Lung microvascular endothelial cell (primary cell): ENCODE data around the gene OR7G2. TPM values are rescaled to one million over a fixed set of nuclear protein-coding genes. Genes with fewer than 3 reads are reported as not detected.
"Not testable (repeated sequence)": the region's sequence is repeated elsewhere in the genome, so short reads cannot be mapped to it uniquely, and the experiment has no call there.

Experiments used
- DNase-seq, 2 donors: peaks; one replicate each; pipeline versions ENCODE4 v3.0.0 to v3.0.0-alpha.2; 2010; ENCODE audit warnings: low read depth in 2 of 2
- total RNA-seq: library from RNA; depleted of rRNA; stranded (reverse); fragments of >200 nt; gene quantifications from 2 replicates; pipeline ENCODE4 v1.2.1, GENCODE V29; 2014

OR7G2 gene
- total RNA-seq, 1 donor from 2014 or later: not detected

GRCh38 chr19:9075064-9075949, 32.0 kb downstream of the OR7G2 start:
- DNase-seq: peak; percentile 17 to 98

- DNase-seq: no peak
Observed at GRCh38 chr19:9073806-9074205, 33.5 kb downstream of the OR7G2 start.

GRCh38 chr19:9071720-9072119, 35.6 kb downstream of the OR7G2 start:
- not testable (repeated sequence) for DNase-seq

- DNase-seq: no peak
Observed at GRCh38 chr19:9070066-9070465, 37.2 kb downstream of the OR7G2 start.

- DNase-seq: no peak
Observed at GRCh38 chr19:9065457-9066014, 41.7 kb downstream of the OR7G2 start.

- DNase-seq: no peak
Observed at GRCh38 chr19:9061879-9062278, 45.4 kb downstream of the OR7G2 start.

GRCh38 chr19:9060564-9061340, 46.5 kb downstream of the OR7G2 start:
- DNase-seq: no peak

GRCh38 chr19:9058905-9059667, 48.2 kb downstream of the OR7G2 start:
- DNase-seq: no peak

GRCh38 chr19:9057505-9058258, 49.6 kb downstream of the OR7G2 start:
- no peak for DNase-seq

- not testable (repeated sequence) for DNase-seq
Observed at GRCh38 chr19:9056131-9056530, 51.1 kb downstream of the OR7G2 start.

- no peak for DNase-seq
Observed at GRCh38 chr19:9054765-9055164, 52.5 kb downstream of the OR7G2 start.

- no peak for DNase-seq
Observed at GRCh38 chr19:9054207-9054606, 53.1 kb downstream of the OR7G2 start.

GRCh38 chr19:9053674-9054073, 53.6 kb downstream of the OR7G2 start:
- DNase-seq: not testable (repeated sequence)

GRCh38 chr19:9052894-9053293, 54.4 kb downstream of the OR7G2 start:
- no peak for DNase-seq

Other genes with a start within 250 kb of the OR7G2 start
- gene MUC16, start 97.1 kb downstream of the OR7G2 start, total RNA-seq: under 0.01 TPM in 1 of 2 replicates, not detected in the other
- gene OR1M1, start 20.4 kb downstream of the OR7G2 start, total RNA-seq: not detected in 2 replicates
- not detected in 2 replicates for gene OR7G1, start 8.3 kb upstream of the OR7G2 start, total RNA-seq
- gene OR7G3, start 19.5 kb upstream of the OR7G2 start, total RNA-seq: not detected in 2 replicates
- 7.4 and 12.3 TPM in 2 replicates for gene ZNF317, start 32.9 kb upstream of the OR7G2 start, total RNA-seq
- under 0.01 TPM in 1 of 2 replicates, not detected in the other for gene OR7D2, start 71.5 kb upstream of the OR7G2 start, total RNA-seq
- not detected in 2 replicates for gene OR7D4, start 112.1 kb upstream of the OR7G2 start, total RNA-seq
- not detected in 2 replicates for gene OR7E24, start 143.5 kb upstream of the OR7G2 start, total RNA-seq
- gene ZNF699, start 202.4 kb upstream of the OR7G2 start, total RNA-seq: 3.9 and 5.6 TPM in 2 replicates
- 7.4 and 8.3 TPM in 2 replicates for gene ZNF559, start 216.7 kb upstream of the OR7G2 start, total RNA-seq